IPS DF 4.7 (cell line): ENCODE measurements around the gene PIH1D1.

ENCODE experiments used
- DNase-seq: peaks from one replicate; pipeline ENCODE4 v3.0.0-alpha.2; 2013; ENCODE audit warnings: low spot score; ENCODE audit errors: extremely low read depth

Gene PIH1D1

DNA sequence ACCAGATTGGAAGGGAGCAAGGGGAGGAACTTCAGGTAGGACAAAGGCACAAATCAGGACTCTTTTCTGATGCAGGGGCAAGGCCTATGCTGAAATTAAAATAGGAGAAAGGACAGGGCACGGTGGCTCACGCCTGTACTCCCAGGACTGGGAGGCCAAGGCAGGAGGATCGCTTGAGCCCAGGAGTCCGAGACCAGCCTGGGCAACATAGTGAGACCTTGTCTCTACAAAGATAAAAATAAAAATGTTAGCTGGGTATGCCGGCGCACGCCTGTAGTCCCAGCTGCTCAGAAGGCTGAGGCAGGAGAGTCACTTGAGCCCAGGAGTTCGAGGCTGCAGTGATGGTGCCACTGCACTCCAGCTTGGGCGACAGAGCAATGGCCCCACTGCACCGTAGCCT lies 15.9 kb downstream of the PIH1D1 start:
- no peak for DNase-seq

DNA sequence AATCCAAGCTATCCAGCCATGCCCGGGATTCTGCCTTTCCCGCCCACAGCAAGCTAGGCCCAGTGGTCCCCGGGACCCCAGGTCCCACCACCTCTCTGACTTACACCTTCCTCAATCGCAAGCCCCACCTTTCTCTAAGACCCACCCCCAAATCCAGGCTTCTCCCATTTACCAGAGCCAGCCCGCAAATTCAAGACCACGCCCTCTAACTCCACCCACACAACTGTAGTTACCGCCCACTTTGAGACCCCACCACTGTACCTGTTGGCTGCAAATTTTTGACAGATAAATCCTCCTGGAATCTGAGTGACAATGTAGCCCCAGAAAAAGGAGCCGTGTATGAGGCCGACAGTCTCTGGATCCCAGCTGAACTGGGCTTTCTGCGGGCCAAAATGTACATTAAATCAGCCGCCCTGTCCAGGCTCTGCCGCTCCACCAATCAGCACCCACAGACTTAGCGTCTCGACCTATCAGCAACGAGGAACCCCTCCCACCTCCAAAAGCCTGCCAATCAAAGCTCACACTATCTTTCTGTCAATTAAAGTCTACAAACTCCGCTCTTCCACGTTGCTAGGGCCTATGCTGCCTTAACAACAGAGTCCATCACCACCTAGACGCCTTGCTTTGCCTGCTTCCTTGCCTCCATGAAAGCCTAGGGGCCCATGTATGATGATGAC lies 16.6 kb downstream of the PIH1D1 start:
- no peak for DNase-seq

- no peak for DNase-seq
Observed at GRCh38 chr19:49433240-49433901, 18.2 kb downstream of the PIH1D1 start.

- no peak for DNase-seq
Observed at GRCh38 chr19:49432141-49433073, 19.2 kb downstream of the PIH1D1 start.

- no peak for DNase-seq
Observed at GRCh38 chr19:49431330-49431749, 20.3 kb downstream of the PIH1D1 start.

DNA sequence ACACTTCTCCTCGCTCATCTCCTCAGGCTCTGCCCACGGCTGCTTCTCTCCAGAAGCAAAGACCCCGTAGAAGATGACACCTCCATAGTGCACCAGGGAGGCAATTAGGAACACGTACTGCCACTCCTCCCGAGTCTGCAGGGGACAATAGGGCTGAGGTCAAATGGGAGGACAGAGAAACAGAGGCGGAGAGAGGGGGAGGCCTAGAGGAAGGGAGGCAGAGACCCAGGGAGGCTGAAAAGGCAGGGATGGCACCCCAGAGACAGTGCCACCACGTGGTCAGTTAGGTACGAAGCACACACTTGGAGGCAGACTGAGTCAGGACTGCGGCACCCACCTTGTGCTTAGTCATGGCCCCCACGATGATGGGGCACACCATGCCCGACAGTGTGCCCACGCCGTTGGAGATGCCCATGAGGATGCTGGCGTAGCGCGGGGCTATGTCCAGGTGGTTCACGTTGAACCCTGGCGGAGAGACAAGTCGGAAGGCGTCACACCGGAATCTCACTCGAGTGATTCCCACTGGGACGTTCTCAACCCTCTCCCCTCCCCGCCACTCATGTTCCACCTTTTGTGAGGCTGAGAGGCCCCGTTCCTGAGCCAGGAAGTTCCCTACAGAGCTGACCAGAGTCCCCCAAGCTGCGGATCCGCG lies 20.8 kb downstream of the PIH1D1 start:
- DNase-seq = no peak

- no peak for DNase-seq
Observed at GRCh38 chr19:49430172-49430677, 21.4 kb downstream of the PIH1D1 start.

DNA sequence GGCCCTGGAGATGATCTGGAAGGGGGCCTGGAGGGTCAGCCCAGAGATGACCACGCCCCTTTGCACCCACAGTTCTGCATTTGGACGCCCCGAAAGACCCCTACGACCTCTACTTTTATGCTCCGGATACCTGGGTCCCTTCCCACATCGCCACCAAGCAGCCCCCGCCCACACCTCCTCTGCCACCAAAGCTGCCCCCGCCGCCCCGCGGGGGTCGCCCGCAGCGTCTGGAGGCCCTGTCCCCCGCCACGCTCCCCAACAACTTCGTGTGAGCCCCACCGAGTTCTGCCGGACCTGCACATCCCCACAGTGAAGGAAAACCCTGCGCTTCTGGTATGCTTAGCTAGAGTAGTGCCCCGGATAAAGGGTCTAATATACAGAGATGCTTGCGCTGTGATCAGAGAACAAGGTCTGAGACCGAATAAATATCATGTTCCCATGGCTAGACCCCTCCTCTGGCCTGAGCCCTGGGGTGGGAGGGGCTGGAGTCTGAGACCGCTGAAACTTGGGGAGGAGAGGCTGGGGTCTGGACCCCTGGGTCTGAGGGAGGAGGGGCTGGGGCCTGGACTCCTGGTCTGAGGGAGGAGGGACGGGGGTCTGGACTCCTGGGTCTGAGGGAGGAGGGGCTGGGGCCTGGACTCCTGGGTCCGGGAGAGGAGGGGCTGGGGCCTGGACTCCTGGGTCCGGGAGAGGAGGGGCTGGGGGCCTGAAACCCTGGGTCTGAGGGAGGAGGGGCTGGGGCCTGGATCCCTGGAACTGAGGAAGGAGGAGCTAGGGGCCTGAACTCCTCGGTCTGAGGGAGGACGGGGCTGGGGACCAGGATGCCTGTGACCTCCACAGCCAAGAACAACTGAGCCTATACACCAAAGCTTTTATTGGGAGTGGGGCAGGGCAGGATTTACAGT lies 22.8 kb downstream of the PIH1D1 start:
- no peak for DNase-seq

DNA sequence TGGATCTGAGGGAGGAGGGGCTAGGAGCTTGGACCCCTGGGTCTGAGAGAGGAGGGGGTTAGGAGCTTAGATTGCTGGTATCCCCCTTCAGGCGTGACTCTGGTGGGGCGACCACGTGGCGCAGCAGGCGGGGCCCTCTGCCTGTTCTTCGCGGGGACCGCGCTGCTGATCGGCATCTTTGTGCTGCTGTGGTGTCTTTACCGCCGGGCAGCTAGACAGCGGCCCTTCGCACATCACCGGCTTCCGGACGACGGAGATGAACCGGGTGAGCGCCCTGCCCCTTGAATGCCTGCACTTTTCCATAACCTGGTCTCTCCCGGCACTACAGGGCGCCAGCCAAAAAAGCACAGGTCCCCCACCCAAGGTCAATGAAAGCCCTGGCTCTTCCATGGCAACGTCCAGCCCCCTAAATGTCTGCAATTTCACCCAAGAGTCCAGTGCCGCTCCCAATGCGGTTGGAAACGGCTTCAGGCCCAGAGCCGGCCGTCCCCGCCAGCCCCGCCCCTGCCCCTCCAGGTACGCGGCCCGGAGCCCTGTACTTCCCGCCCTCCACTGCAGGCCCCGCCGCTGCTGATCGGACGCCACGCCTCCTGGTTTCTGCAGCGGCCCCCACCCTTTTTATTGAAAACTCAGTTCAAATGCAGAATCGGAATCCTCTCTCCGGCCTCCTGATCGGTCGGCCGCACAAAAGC lies 23.6 kb downstream of the PIH1D1 start:
- DNase-seq = no peak

- DNase-seq = no peak
Observed at GRCh38 chr19:49427339-49427738, 24.3 kb downstream of the PIH1D1 start.

DNA sequence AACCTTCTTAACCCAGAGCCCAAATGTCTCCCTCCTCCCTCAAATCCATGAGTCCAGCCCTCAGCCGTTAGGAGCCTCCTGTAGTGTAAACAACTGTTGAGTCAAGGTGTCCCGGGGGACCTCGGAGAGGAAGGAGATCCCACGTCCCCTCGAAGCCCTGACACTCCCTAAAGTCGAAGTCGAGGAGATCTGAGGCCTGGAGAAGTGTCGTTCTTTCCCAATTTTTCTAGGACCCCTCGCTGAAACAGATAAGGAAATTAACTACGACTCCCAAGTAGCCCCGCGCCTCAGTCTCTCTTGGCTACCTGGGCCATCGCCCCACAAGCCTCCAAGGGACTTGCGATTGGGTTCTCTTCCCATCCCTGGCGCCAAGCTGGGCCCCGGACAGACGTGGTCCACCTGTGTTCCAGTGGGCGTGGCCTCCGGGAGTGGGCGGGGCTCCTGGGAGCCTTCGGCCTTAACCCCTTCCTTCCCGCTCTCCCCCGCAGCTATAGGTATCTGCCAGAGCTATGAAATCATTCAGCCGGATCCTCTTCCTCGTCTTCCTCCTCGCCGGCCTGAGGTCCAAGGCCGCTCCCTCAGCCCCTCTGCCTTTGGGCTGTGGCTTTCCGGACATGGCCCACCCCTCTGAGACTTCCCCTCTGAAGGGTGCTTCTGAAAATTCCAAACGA lies 25.6 kb downstream of the PIH1D1 start:
- DNase-seq = no peak

- DNase-seq = no peak
Observed at GRCh38 chr19:49425178-49425577, 26.4 kb downstream of the PIH1D1 start, which contains the start of gene GFY. TSS of gene GFY (plus strand) at chr19:49425388. CDS start at chr19:49426431, 1,043 bp downstream.

GRCh38 chr19:49423985-49424303 lies 27.7 kb downstream of the PIH1D1 start:
- DNase-seq = no peak

GRCh38 chr19:49423071-49423984 lies 28.3 kb downstream of the PIH1D1 start, which contains the start of gene PTH2:
TSS of gene PTH2 (minus strand) at chr19:49423441. CDS start at chr19:49423339, 102 bp downstream.
- DNase-seq = no peak

DNA sequence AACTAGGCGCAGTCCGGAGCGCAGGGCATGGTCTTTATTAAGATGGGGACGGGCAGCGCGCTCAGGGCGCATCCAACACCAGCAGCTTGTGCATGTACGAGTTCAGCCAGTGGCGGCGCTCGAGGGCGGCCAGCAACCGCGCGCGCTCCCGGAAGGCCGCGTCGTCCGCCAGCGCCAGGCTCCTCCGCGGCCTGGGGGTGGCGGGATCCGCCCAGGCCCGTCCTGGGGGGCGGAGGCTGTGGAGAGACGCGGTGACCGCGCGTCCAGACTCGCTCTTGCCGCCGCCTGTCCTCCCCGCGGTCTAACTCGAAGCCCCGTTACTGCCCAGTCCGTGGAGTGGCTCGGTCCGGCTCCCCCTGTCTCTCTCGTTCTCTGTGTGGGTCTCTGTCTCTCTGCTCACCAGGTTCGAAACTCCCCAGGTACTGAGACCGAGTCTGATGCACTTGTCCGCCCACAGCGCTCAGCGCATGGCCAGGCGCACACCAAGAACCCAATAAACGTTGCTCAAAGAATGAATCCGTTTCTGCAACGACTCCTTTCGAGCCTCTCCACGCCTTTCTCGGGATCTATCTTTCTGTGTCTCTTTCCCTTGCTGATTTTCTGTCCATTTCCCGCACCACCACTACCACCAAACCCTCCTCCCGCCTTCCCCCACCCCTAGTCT lies 29.1 kb downstream of the PIH1D1 start:
- no peak for DNase-seq

DNA sequence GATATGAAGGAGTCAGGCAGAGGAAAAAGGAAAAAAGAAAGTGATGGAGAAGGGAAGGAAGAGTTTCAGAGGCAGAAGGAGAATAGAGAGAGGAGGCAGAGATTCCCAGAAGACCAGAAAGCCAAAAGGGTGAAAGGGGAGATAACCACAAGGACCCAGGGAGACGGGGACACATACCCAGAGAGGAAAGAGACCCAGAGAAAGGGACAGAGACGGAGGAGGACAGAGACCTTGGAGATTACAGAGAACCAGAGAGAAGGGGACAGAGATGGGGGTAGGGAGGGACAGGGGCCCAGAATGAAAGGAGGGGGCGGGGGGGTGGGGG lies 29.8 kb downstream of the PIH1D1 start:
- no peak for DNase-seq

- DNase-seq = no peak
Observed at GRCh38 chr19:49421039-49421877, 30.4 kb downstream of the PIH1D1 start.
